Liver (tissue), 9 donors: ENCODE results near the gene CPA5. TPM values are rescaled to one million over a fixed set of nuclear protein-coding genes. Genes with fewer than 3 reads are reported as not detected.

Source experiments
- DNase-seq: peaks from one replicate; pipeline ENCODE4 v3.0.0-alpha.2; 2017; ENCODE audit warnings: low spot score
- H3K27ac ChIP-seq, 2 donors: one replicate each; pipeline ENCODE4 v1.7.0; 2013; ENCODE audit warnings: inconsistent platforms in 2 of 2, low read length in 2 of 2, control low read depth in 1 of 2, low read depth in 1 of 2, mild to moderate bottlenecking in 1 of 2
- H3K27me3 ChIP-seq, 4 donors: one replicate each; pipeline versions ENCODE4 v1.6.1 to v1.7.0; 2013; ENCODE audit warnings: low read length in 3 of 4, inconsistent platforms in 1 of 4, mild to moderate bottlenecking in 1 of 4, moderate library complexity in 1 of 4; ENCODE audit not compliant: control insufficient read depth in 4 of 4, insufficient read depth in 4 of 4
- H3K36me3 ChIP-seq, 4 donors: one replicate each; pipeline versions ENCODE4 v1.6.1 to v1.7.0; 2013; ENCODE audit warnings: low read length in 3 of 4, mild to moderate bottlenecking in 3 of 4, low read depth in 1 of 4, moderate library complexity in 1 of 4; ENCODE audit not compliant: control insufficient read depth in 4 of 4, insufficient read depth in 3 of 4
- H3K4me1 ChIP-seq, 4 donors: one replicate each; pipeline versions ENCODE4 v1.6.1 to v1.7.0; 2013; ENCODE audit warnings: low read length in 3 of 4, mild to moderate bottlenecking in 3 of 4, moderate library complexity in 1 of 4; ENCODE audit not compliant: control insufficient read depth in 4 of 4, insufficient read depth in 4 of 4
- H3K4me3 ChIP-seq, 3 donors: one replicate each; pipeline versions ENCODE4 v1.6.1 to v1.7.0; 2013; ENCODE audit warnings: low read length in 3 of 3, control low read depth in 1 of 3, low read depth in 1 of 3, mild to moderate bottlenecking in 1 of 3
- H3K9ac ChIP-seq, 2 donors: one replicate each; pipeline ENCODE4 v1.7.0; 2013; ENCODE audit warnings: low read length in 2 of 2, mild to moderate bottlenecking in 2 of 2, moderate library complexity in 2 of 2, control low read depth in 1 of 2, low read depth in 1 of 2
- H3K9me3 ChIP-seq, 4 donors: one replicate each; pipeline versions ENCODE4 v1.6.1 to v1.7.0; 2013; ENCODE audit warnings: low read length in 3 of 4; ENCODE audit not compliant: control insufficient read depth in 4 of 4
- ATF3 ChIP-seq: IDR thresholded peaks from 2 replicates; pipeline ENCODE4 v1.6.1; 2016; ENCODE audit warnings: antibody characterized with exemption
- CTCF ChIP-seq: fragments of 150-350 bp; IDR thresholded peaks from 2 replicates; pipeline ENCODE4 v1.5.1; 2017; ENCODE audit warnings: improper control_type of control experiment, low read depth, low read length; ENCODE audit not compliant: missing input control
- EGR1 ChIP-seq, 2 donors: IDR thresholded peaks; 2 replicates each; pipeline ENCODE4 v1.6.1; 2016 to 2018; ENCODE audit warnings: antibody characterized with exemption in 2 of 2, low read depth in 2 of 2
- FOXA1 ChIP-seq: IDR thresholded peaks from 2 replicates; pipeline ENCODE4 v1.6.1; 2016; ENCODE audit warnings: antibody characterized with exemption
- FOXA2 ChIP-seq: IDR thresholded peaks from 2 replicates; pipeline ENCODE4 v1.6.1; 2016; ENCODE audit warnings: antibody characterized with exemption
- GABPA ChIP-seq, 2 donors: IDR thresholded peaks in 1 of 2; conservative IDR thresholded peaks in 1 of 2; 2 replicates each; pipeline ENCODE4 v1.6.1; 2016; ENCODE audit warnings: antibody characterized with exemption in 2 of 2, mild to moderate bottlenecking in 1 of 2, moderate library complexity in 1 of 2
- HNF4G ChIP-seq: IDR thresholded peaks from 2 replicates; pipeline ENCODE4 v1.6.1; 2016; ENCODE audit warnings: antibody characterized with exemption
- JUND ChIP-seq, 2 donors: IDR thresholded peaks; 2 replicates each; pipeline ENCODE4 v1.6.1; 2016; ENCODE audit warnings: antibody characterized with exemption in 2 of 2
- RXRA ChIP-seq, 2 donors: IDR thresholded peaks; 2 replicates each; pipeline ENCODE4 v1.6.1; 2017 to 2018; ENCODE audit warnings: antibody characterized with exemption in 2 of 2, mild to moderate bottlenecking in 1 of 2
- WGBS: extraction: QIAGEN DNeasy Blood & Tissue Kit; methylation state at CpG from one replicate; pipeline ENCODE4 v1.1.7; 2013; 5-methylcytosine and 5-hydroxymethylcytosine counted together
- polyA plus RNA-seq, 2 donors: library from polyadenylated mRNA; stranded (reverse) in 1 of 2; unstranded in 1 of 2; fragments of 200-250 nt in 1 of 2; fragments of >200 nt in 1 of 2; fragmentation: Nextera tagmentation in 1 of 2; extraction: Ambion mirVana in 1 of 2; gene quantifications; one replicate each; pipeline versions ENCODE4 v1.2.1 to v1.2.3, GENCODE V29; 2013 to 2015
- total RNA-seq, 2 donors: library from RNA; depleted of rRNA; stranded (reverse); fragments of >200 nt; gene quantifications; one replicate each; pipeline ENCODE4 v1.2.3, GENCODE V29; 2014
- TF ChIP-seq, protein P1 (sequence below): IDR thresholded peaks from 2 replicates; pipeline ENCODE4 v1.6.1; 2016; ENCODE audit warnings: antibody characterized with exemption
- TF ChIP-seq, protein P2 (sequence below): IDR thresholded peaks from 2 replicates; pipeline ENCODE4 v1.6.1; 2016; ENCODE audit warnings: antibody characterized with exemption, mild to moderate bottlenecking
- donor health status: healthy.
- donor health status: healthy.
- donor health status: healthy.
- donor health status: healthy.
- donor health status: healthy.

The CPA5 gene
- total and polyA plus RNA-seq, 4 donors: 0.33 TPM; not detected in 3

- TF ChIP-seq JUND (IDR thresholded peaks at IDR 0.05): no peak
These were observed 49.3 kb downstream of the CPA5 start (continued) for GRCh38 chr7:130393841-130394411.

DNA sequence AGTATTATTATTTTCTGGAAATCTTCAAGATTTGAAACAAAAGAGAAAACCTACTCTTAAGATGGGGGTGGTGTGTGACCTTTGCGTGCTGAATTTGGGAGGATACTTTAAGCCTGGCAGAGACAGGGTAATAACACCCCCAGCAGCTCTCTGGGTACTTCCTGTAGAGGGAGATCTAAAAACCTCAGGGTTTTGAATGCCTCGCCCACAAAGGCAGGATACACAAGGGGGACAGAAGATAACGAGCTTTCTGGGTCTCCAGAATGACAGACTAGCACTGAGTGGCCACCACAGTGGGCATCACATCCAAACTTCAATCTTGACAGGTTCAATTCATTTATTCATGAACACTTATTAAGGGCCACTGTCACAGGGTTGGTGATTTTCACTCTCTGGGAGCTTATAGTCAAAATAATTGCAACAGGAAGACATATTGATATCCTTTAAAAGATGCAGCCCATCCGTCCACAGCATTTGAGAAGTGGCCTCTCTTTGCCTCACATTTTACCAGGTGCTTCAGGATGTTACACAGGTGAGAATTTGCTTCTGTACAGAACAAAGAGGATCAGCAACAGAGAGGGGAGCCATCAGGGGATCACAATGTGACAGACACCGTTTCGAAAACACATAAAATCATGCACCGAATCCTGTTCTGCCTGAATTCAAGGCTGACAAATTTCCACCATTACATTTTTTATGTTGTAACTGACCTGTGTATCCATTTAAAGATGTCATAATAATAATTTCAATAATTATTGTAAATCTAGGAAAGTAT lies 50.0 kb downstream of the CPA5 start:
- no peaks in the 10 kb centered on the region for H3K36me3 ChIP-seq
- no peaks in the 10 kb centered on the region for H3K4me1 ChIP-seq
- no peaks in the 10 kb centered on the region for H3K9me3 ChIP-seq
- H3K27me3 ChIP-seq: no peaks in the 10 kb centered on the region
- WGBS: 80% methylated on average over 7 of the region's 7 CpGs
- no peak for DNase-seq
- TF ChIP-seq CTCF: no peak
- TF ChIP-seq GABPA (IDR thresholded peaks at IDR 0.05 in 1 of 2, conservative IDR thresholded peaks at IDR 0.05 in 1 of 2): no peak
- no peak for TF ChIP-seq RXRA (IDR thresholded peaks at IDR 0.05)
- TF ChIP-seq ATF3: no peak
- TF ChIP-seq FOXA1: no peak
- TF ChIP-seq HNF4G: no peak
- no peak for TF ChIP-seq JUND (IDR thresholded peaks at IDR 0.05)
- TF ChIP-seq, protein P1, sequence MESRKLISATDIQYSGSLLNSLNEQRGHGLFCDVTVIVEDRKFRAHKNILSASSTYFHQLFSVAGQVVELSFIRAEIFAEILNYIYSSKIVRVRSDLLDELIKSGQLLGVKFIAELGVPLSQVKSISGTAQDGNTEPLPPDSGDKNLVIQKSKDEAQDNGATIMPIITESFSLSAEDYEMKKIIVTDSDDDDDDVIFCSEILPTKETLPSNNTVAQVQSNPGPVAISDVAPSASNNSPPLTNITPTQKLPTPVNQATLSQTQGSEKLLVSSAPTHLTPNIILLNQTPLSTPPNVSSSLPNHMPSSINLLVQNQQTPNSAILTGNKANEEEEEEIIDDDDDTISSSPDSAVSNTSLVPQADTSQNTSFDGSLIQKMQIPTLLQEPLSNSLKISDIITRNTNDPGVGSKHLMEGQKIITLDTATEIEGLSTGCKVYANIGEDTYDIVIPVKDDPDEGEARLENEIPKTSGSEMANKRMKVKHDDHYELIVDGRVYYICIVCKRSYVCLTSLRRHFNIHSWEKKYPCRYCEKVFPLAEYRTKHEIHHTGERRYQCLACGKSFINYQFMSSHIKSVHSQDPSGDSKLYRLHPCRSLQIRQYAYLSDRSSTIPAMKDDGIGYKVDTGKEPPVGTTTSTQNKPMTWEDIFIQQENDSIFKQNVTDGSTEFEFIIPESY: no peak
- no peak for TF ChIP-seq FOXA2
- TF ChIP-seq EGR1 (IDR thresholded peaks at IDR 0.05; ENCODE audit: low read depth in 2 of 2): no peak
- TF ChIP-seq, protein P2, sequence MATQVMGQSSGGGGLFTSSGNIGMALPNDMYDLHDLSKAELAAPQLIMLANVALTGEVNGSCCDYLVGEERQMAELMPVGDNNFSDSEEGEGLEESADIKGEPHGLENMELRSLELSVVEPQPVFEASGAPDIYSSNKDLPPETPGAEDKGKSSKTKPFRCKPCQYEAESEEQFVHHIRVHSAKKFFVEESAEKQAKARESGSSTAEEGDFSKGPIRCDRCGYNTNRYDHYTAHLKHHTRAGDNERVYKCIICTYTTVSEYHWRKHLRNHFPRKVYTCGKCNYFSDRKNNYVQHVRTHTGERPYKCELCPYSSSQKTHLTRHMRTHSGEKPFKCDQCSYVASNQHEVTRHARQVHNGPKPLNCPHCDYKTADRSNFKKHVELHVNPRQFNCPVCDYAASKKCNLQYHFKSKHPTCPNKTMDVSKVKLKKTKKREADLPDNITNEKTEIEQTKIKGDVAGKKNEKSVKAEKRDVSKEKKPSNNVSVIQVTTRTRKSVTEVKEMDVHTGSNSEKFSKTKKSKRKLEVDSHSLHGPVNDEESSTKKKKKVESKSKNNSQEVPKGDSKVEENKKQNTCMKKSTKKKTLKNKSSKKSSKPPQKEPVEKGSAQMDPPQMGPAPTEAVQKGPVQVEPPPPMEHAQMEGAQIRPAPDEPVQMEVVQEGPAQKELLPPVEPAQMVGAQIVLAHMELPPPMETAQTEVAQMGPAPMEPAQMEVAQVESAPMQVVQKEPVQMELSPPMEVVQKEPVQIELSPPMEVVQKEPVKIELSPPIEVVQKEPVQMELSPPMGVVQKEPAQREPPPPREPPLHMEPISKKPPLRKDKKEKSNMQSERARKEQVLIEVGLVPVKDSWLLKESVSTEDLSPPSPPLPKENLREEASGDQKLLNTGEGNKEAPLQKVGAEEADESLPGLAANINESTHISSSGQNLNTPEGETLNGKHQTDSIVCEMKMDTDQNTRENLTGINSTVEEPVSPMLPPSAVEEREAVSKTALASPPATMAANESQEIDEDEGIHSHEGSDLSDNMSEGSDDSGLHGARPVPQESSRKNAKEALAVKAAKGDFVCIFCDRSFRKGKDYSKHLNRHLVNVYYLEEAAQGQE: no peak
- H3K27ac ChIP-seq: no peak overlapping the region
- no peak overlapping the region for H3K9ac ChIP-seq
- H3K4me3 ChIP-seq: no peak overlapping the region

- TF ChIP-seq GABPA (IDR thresholded peaks at IDR 0.05 in 1 of 2, conservative IDR thresholded peaks at IDR 0.05 in 1 of 2) (no peak), ATF3 (no peak)
- Histone ChIP-seq H3K27me3 (no peaks in the 10 kb centered on the region), H3K4me1 (no peaks in the 10 kb centered on the region), H3K9me3 (no peaks in the 10 kb centered on the region), H3K27ac (no peak overlapping the region), H3K9ac (no peak overlapping the region), H3K4me3 (no peak overlapping the region), H3K36me3 (no peaks in the 10 kb centered on the region)
- WGBS: 86% methylated on average over 5 of the region's 5 CpGs
- DNase-seq: no peak
These were observed 50.8 kb downstream of the CPA5 start for GRCh38 chr7:130395421-130395820.
